Adrenal gland (tissue), 19 donors: Measurements from ENCODE around the gene MCM5. TPM values are rescaled to one million over a fixed set of nuclear protein-coding genes. Genes with fewer than 3 reads are reported as not detected.
A peak's percentile ranks its signal among the peaks of the same experiment; 100 is the strongest.

ENCODE experiments used
- DNase-seq, 7 donors: peaks; one replicate each; pipeline ENCODE4 v3.0.0-alpha.2; 2019 to 2020
- H3K27ac ChIP-seq, 5 donors: fragments of 200-600 bp; sonication (generic) in 4 of 5; 1 replicate in 3 of 5; 2 replicates in 2 of 5; pipeline versions ENCODE4 v1.5.1 to v1.8.0; 2016 to 2020; ENCODE audit warnings: mild to moderate bottlenecking in 1 of 5
- H3K27me3 ChIP-seq: fragments of 200-600 bp; 2 replicates; pipeline ENCODE4 v1.8.0; 2021
- H3K36me3 ChIP-seq, 2 donors: fragments of 200-600 bp; replicated peaks in 1 of 2; 1 replicate in 1 of 2; 2 replicates in 1 of 2; pipeline versions ENCODE4 v1.5.1 to v1.8.0; 2018 to 2022
- H3K4me1 ChIP-seq, 2 donors: fragments of 200-600 bp; replicated peaks in 1 of 2; 1 replicate in 1 of 2; 2 replicates in 1 of 2; pipeline versions ENCODE4 v1.5.1 to v1.8.0; 2018 to 2021
- H3K4me3 ChIP-seq, 4 donors: fragments of 200-600 bp; sonication (generic) in 3 of 4; one replicate each; pipeline ENCODE4 v1.5.1; 2016 to 2018
- H3K9me3 ChIP-seq, 3 donors: fragments of 200-600 bp; sonication (generic) in 1 of 3; replicated peaks in 1 of 3; 1 replicate in 2 of 3; 2 replicates in 1 of 3; pipeline versions ENCODE4 v1.5.1 to v1.8.0; 2016 to 2021
- POLR2A ChIP-seq, 2 donors: fragments of 450-650 bp; IDR thresholded peaks; one replicate each; pipeline ENCODE4 v1.6.1; 2017; ENCODE audit warnings: antibody characterized with exemption in 2 of 2, mild to moderate bottlenecking in 2 of 2, moderate library complexity in 1 of 2
- WGBS, 4 donors: extraction: QIAGEN DNeasy Blood & Tissue Kit in 2 of 4; methylation state at CpG; one replicate each; pipeline versions ENCODE4 v1.1.5 to v1.1.7; 2013 to 2017; 5-methylcytosine and 5-hydroxymethylcytosine counted together
- intact Hi-C, 2 donors: fragments of 100-400 bp; cut with DNase I; formaldehyde crosslinking; loops; one replicate each; pipeline versions ENCODE4 v1.14.1 to v1.15.0; 2022 to 2023
- long read RNA-seq, 10 donors: library from polyadenylated mRNA in 3 of 10; unstranded in 2 of 10; stranded (forward) in 1 of 10; transcript quantifications; one replicate each; pipeline ENCODE4 v2.0.0 and lab custom pipeline, GENCODE V29; 2021 to 2026
- polyA plus RNA-seq, 3 donors: library from polyadenylated mRNA; stranded (reverse); fragments of 200-250 nt in 2 of 3; fragments of 350-450 nt in 1 of 3; fragmentation: Illumina TruSeq in 1 of 3; extraction: RNeasy Lipid Tissue Mini Kit (QIAGEN cat#74804) in 1 of 3; gene quantifications; one replicate each; pipeline ENCODE4 v1.2.3, GENCODE V29; 2013 to 2014
- total RNA-seq, 9 donors: library from RNA; depleted of rRNA in 4 of 9; stranded (reverse); fragments of >200 nt in 4 of 9; fragments of 120-200 nt in 1 of 9; fragmentation: NEBNext Ultra II Directional in 1 of 9; extraction: Animal tissue kit (Norgen Biotek cat#: 25700) in 1 of 9; gene quantifications; one replicate each; pipeline versions ENCODE4 v1.1.0 to v1.2.4, GENCODE V29; 2013 to 2023
- TF ChIP-seq, protein P1 (sequence below), 6 experiments: fragments of 450-650 bp in 4 of 6; fragments of 200-600 bp in 2 of 6; sonication (generic) in 1 of 6; IDR thresholded peaks; 1 replicate in 5 of 6; 2 replicates in 1 of 6; pipeline versions ENCODE4 v1.5.1 to v1.8.0; 2016 to 2021; ENCODE audit warnings: antibody characterized with exemption in 6 of 6, mild to moderate bottlenecking in 2 of 6, moderate library complexity in 1 of 6
- donor health status: healthy with polysubstance abuse.
- donor health status: Bipolar disorder and iron deficiency.
- donor health status: DM: yes; HTN: yes; CAD: no.
- donor health status: DM: no; HTN: no; CAD: no.
- donor health status: DM: no; HTN: no; CAD: no.
- donor health status: DM: yes; HTN: yes; CAD: no.

Gene MCM5
- 10 to 100 TPM in 8 of 9 donors, 1 to 10 TPM in 1; 9.0 to 20.7 (median 18.1) TPM for total RNA-seq
- 1 to 10 TPM; 3.9 to 9.6 (median 7.0) TPM for polyA plus RNA-seq
- long read RNA-seq, donor 1, transcript MCM5-201 (17 exons, 3,534 nt), result major isoform, 7 of 16 reads
- long read RNA-seq, donor 1, partial matches to known transcripts, result 9 of 16 reads
- long read RNA-seq, donor 1, other reads (novel, unspliced or antisense), result 0 of 16 reads
- long read RNA-seq, donor 2, result 0 reads
- long read RNA-seq, donor 3, partial matches to known transcripts, result 5 of 7 reads
- long read RNA-seq, donor 3, other reads (novel, unspliced or antisense), result 0 of 7 reads
- long read RNA-seq, donor 4, transcript MCM5-201 (17 exons, 3,534 nt), result major isoform, 10 of 11 reads
- long read RNA-seq, donor 4, partial matches to known transcripts, result 1 of 11 reads
- long read RNA-seq, donor 4, other reads (novel, unspliced or antisense), result 0 of 11 reads
- long read RNA-seq, donor 5, transcript MCM5-201 (17 exons, 3,534 nt), result major isoform, 46 of 49 reads
- long read RNA-seq, donor 5, partial matches to known transcripts, result 1 of 49 reads
- long read RNA-seq, donor 5, other reads (novel, unspliced or antisense), result 2 of 49 reads
- long read RNA-seq, donor 6, transcript MCM5-201 (17 exons, 3,534 nt), result major isoform, 9 of 11 reads
- long read RNA-seq, donor 6, partial matches to known transcripts, result 2 of 11 reads
- long read RNA-seq, donor 6, other reads (novel, unspliced or antisense), result 0 of 11 reads
- long read RNA-seq, donor 7, result 0 reads
- long read RNA-seq, donor 8, transcript MCM5-201 (17 exons, 3,534 nt), result major isoform, 13 of 18 reads
- long read RNA-seq, donor 8, partial matches to known transcripts, result 5 of 18 reads
- long read RNA-seq, donor 8, other reads (novel, unspliced or antisense), result 0 of 18 reads
- long read RNA-seq, donor 9, partial matches to known transcripts, result 0 of 1 reads
- long read RNA-seq, donor 9, other reads (novel, unspliced or antisense), result 0 of 1 reads
- long read RNA-seq, donor 10, transcript MCM5-201 (17 exons, 3,534 nt), result major isoform, 6 of 6 reads
- long read RNA-seq, donor 10, partial matches to known transcripts, result 0 of 6 reads
- long read RNA-seq, donor 10, other reads (novel, unspliced or antisense), result 0 of 6 reads

DNA sequence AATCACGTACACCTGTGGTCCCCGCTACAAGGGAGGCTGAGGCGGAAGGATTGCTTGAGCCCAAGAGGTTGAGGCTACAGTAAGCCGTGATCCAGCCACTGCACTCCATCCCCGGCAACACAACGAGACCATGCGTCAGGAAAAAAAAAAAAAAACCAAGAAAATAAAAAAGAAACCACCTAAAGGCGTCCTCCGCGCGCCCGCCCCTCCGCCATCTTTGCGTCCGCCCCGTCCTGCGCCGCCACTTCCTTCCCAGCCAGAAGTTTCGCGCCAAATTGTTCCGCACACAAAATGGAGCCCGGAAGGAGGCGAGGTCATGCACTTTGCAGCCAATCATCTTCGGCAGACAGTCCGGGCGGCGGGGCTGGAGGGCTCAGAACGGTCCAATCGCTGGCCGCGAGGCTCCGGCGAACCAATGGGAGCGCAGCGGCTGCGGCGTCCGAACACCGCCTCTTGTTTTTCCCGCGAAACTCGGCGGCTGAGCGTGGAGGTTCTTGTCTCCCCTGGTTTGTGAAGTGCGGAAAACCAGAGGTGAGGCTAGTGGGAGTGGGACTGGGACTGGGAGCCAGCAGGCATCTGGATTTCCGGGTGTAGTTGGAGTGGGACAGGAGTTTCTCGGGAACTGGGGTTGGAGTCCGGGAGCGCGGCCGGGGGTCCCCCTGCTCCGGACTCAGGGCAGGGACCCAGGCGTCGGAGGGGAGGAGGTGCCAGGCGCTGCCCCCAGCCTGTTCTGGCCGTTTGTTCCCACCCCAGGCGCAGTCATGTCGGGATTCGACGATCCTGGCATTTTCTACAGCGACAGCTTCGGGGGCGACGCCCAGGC lies at the start of gene MCM5:
MCM5 (plus strand) TSS at position 463 of the 823 bp plus-strand sequence; CDS start at position 762, 299 bp downstream.
- Histone ChIP-seq H3K27me3 (no peaks in the 10 kb centered on the region), H3K4me1 (peaks cover 6 to 18% of the 10 kb centered on the region in 2 donors), H3K36me3 (no peaks in the 10 kb centered on the region), H3K4me3 (peak within 1 kb of the TSS in 3 of 4 donors; percentile 40 to 68 (median 42)), H3K27ac (peak within 1 kb of the TSS in 2 of 5 donors; percentile 21 to 49), H3K9me3 (no peaks in the 10 kb centered on the region)
- intact Hi-C loops, result no loop called here
- no peak for TF ChIP-seq POLR2A (IDR thresholded peaks at IDR 0.05)
- TF ChIP-seq, protein P1, sequence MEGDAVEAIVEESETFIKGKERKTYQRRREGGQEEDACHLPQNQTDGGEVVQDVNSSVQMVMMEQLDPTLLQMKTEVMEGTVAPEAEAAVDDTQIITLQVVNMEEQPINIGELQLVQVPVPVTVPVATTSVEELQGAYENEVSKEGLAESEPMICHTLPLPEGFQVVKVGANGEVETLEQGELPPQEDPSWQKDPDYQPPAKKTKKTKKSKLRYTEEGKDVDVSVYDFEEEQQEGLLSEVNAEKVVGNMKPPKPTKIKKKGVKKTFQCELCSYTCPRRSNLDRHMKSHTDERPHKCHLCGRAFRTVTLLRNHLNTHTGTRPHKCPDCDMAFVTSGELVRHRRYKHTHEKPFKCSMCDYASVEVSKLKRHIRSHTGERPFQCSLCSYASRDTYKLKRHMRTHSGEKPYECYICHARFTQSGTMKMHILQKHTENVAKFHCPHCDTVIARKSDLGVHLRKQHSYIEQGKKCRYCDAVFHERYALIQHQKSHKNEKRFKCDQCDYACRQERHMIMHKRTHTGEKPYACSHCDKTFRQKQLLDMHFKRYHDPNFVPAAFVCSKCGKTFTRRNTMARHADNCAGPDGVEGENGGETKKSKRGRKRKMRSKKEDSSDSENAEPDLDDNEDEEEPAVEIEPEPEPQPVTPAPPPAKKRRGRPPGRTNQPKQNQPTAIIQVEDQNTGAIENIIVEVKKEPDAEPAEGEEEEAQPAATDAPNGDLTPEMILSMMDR (IDR thresholded peaks at IDR 0.05), result no peak
- WGBS, 4 donors, result 2 to 3% (median 2%) methylated on average over 40 to 64 of the region's 64 CpGs
- DNase-seq, result peak; percentile 96 to 99 (median 98)

DNA sequence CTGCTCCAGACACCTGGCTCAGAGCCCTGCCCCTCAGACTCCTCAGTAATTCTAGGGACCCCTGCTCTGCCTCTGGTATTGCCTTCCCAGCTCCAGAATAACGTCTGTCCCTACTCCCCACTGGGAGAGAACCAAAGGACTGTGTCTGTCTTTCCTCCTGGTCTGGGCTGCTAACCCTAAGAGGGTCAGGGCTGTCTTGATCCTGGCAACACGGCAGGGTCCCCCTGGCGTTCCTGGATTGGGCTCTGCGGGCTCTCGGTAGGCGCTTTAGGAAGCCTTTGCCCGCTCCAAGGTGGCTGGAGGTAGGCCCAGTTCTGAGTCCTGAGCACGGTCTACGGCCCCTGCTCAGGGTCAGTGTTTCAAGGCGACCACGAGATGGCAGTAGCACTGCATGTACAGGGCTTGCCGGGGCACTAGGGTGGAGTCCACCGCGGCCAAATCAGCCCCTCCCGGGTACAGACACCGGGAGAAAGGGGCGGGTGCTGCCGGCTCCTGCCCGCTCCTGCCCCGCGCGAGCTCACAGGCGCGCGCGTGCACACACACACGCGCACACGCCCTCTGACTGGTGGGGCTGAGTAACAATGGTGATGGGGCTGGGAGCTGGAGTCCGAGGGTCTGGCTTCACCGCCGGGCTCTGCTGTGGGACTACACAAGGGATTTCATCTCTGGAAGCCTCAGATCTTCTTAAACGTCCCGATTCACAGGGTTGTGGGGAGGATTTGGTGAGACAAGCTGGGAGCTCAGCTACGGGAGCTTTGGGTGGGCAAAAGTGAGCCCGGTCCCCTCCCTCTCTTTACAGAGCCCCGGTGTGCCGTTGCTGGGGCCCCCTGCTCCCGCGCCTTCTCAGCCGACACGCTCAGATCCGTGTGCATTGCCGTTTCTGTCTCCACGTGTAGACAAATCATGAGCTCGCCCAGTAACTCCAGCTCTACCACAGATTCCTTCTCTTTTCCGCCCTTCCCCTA lies 49.1 kb upstream of the MCM5 start:
- Histone ChIP-seq H3K9me3 (no peaks in the 10 kb centered on the region), H3K4me1 (peaks cover 14 to 19% of the 10 kb centered on the region in 2 donors), H3K4me3 (peak overlapping the region in 2 of 4 donors; percentile 27 to 67), H3K36me3 (peaks cover 0 to 23% of the 10 kb centered on the region in 2 donors), H3K27me3 (no peaks in the 10 kb centered on the region), H3K27ac (peak overlapping the region in 3 of 5 donors; percentile 46 to 77 (median 69))
- WGBS, 4 donors, result 1 to 4% (median 1%) methylated on average over 19 to 47 of the region's 47 CpGs
- TF ChIP-seq, protein P1 (IDR thresholded peaks at IDR 0.05), result peak; percentile 79 to 97 (median 94)
- peak in 1 of 2 donors; percentile 46 for TF ChIP-seq POLR2A (IDR thresholded peaks at IDR 0.05)
- intact Hi-C loops, result loop anchor here in 1 of 2 donors (5.0 kb wide), 2 partner anchors 231 to 271 kb away; no protein-coding TSS in a partner anchor
- DNase-seq, result peak; percentile 94 to 96 (median 96)
